Measurements from ENCODE around the gene YTHDF2.
"Not testable (repeated sequence)": the region's sequence is repeated elsewhere in the genome, so short reads cannot be mapped to it uniquely, and the experiment has no call there.

- TF ChIP-seq, protein P1, sequence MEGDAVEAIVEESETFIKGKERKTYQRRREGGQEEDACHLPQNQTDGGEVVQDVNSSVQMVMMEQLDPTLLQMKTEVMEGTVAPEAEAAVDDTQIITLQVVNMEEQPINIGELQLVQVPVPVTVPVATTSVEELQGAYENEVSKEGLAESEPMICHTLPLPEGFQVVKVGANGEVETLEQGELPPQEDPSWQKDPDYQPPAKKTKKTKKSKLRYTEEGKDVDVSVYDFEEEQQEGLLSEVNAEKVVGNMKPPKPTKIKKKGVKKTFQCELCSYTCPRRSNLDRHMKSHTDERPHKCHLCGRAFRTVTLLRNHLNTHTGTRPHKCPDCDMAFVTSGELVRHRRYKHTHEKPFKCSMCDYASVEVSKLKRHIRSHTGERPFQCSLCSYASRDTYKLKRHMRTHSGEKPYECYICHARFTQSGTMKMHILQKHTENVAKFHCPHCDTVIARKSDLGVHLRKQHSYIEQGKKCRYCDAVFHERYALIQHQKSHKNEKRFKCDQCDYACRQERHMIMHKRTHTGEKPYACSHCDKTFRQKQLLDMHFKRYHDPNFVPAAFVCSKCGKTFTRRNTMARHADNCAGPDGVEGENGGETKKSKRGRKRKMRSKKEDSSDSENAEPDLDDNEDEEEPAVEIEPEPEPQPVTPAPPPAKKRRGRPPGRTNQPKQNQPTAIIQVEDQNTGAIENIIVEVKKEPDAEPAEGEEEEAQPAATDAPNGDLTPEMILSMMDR (IDR thresholded peaks at IDR 0.05 in 2 of 3, conservative IDR thresholded peaks at IDR 0.05 in 1 of 3; ENCODE audit: borderline replicate concordance in 1 of 3, insufficient read depth in 1 of 3, low read depth in 2 of 3, low read length in 2 of 3) = not testable (repeated sequence)
- not testable (repeated sequence) for TF ChIP-seq ZNF274 (IDR thresholded peaks at IDR 0.05; ENCODE audit: low read depth, low read length)
Measured at GRCh38 chr1:28791929-28792328, 55.2 kb downstream of the YTHDF2 start.
